ENCODE results near the gene TTC12. TPM values are rescaled to one million over a fixed set of nuclear protein-coding genes. Genes with fewer than 3 reads are reported as not detected.

Gene TTC12
- total and polyA plus RNA-seq, 2 of the 4 experiments (the other 2 are of a cell fraction): 10.0 to 14.7 TPM

DNA sequence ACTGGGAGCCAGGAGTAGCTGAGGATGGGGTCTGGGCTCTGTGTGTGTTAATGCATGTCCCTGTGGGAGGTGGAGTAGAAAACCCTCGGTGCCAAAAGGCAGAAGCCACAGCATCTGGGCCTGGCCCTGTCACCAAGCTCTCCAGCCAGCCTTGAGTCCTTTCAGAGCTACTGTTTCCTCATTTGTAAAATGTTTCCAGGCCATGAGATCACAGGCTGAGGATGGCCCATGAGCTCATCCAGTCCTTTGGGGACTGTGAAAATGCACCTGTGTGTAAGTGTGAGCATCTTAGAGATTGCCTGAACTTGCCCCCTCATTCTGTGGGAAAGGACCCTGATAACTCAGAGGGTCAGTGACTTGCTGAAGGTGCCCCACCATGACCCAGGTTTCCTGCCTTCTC lies 82.3 kb downstream of the TTC12 start:
- Histone ChIP-seq H2BK120ac (ENCODE audit: low read depth, low read length) (no peak overlapping the region), H3K4me2 (ENCODE audit: low read depth, low read length) (no peak overlapping the region), H3K4me3 (ENCODE audit: insufficient read depth, low read depth, low read length) (no peak overlapping the region), H3K36me3 (ENCODE audit: control insufficient read depth, insufficient read depth, low read length) (no peaks in the 10 kb centered on the region), H3K27ac (ENCODE audit: insufficient read depth, low read length) (no peak overlapping the region), H3K4me1 (ENCODE audit: control insufficient read depth, insufficient read depth, low read length) (no peaks in the 10 kb centered on the region), H3K27me3 (ENCODE audit: control insufficient read depth, insufficient read depth, low read length) (peaks cover 13% of the 10 kb centered on the region), H2BK15ac (ENCODE audit: low read depth, low read length) (no peak overlapping the region), H4K5ac (ENCODE audit: low read depth, low read length) (no peak overlapping the region), H3K4ac (ENCODE audit: low read depth, low read length) (no peak overlapping the region), H2AK5ac (ENCODE audit: low read depth, low read length) (no peak overlapping the region), H4K20me1 (ENCODE audit: insufficient read depth, low read length) (no peaks in the 10 kb centered on the region), H3K56ac (ENCODE audit: extremely low read depth, insufficient read depth, low read length) (no peak overlapping the region), H3K79me1 (ENCODE audit: low read depth in 1 of 2, low read length in 2 of 2) (no peaks in the 10 kb centered on the region), H3K18ac (ENCODE audit: low read depth, low read length) (no peak overlapping the region), H2AK9ac (replicated peaks; ENCODE audit: low read depth, low read length, poor library complexity) (no peak overlapping the region), H3K9me1 (ENCODE audit: insufficient read depth, low read length) (no peaks in the 10 kb centered on the region), H3K9me3 (ENCODE audit: control insufficient read depth, insufficient read depth, low read length) (no peaks in the 10 kb centered on the region), H2BK20ac (ENCODE audit: low read depth, low read length) (no peak overlapping the region), H2BK5ac (ENCODE audit: low read depth, low read length, poor library complexity, severe bottlenecking) (no peak overlapping the region), H3K9ac (ENCODE audit: low read depth, low read length) (no peak overlapping the region), H4K8ac (ENCODE audit: low read depth in 2 of 2, low read length in 2 of 2) (no peak overlapping the region), H2AFZ (replicated peaks; ENCODE audit: low read length, poor library complexity) (no peak overlapping the region), H3K23ac (ENCODE audit: low read depth, low read length) (no peak overlapping the region), H4K91ac (ENCODE audit: insufficient read depth, low read depth, low read length) (no peak overlapping the region), H3K14ac (replicated peaks; ENCODE audit: low read depth, low read length) (no peak overlapping the region)
- ChIA-PET CTCF (no interaction called here), POLR2A (ENCODE audit: unreplicated experiment) (no interaction called here)
- no TSS peak for BruUV-seq (replicated peaks)
- intact Hi-C loops (cut with micrococcal nuclease) (no loop called here), dilution Hi-C loops (cut with HindIII; ENCODE audit: low sequenced_read_pairs, unreplicated experiment) (no loop called here), in situ Hi-C loops (cut with MboI; ENCODE audit: low sequenced_read_pairs) (no loop called here)
- TF ChIP-seq, protein P1, sequence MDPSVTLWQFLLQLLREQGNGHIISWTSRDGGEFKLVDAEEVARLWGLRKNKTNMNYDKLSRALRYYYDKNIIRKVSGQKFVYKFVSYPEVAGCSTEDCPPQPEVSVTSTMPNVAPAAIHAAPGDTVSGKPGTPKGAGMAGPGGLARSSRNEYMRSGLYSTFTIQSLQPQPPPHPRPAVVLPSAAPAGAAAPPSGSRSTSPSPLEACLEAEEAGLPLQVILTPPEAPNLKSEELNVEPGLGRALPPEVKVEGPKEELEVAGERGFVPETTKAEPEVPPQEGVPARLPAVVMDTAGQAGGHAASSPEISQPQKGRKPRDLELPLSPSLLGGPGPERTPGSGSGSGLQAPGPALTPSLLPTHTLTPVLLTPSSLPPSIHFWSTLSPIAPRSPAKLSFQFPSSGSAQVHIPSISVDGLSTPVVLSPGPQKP (IDR thresholded peaks at IDR 0.05; ENCODE audit: borderline replicate concordance, low read depth, low read length): no peak
- TF ChIP-seq RFX5 (IDR thresholded peaks at IDR 0.05; ENCODE audit: low read depth, low read length) (no peak), RCOR1 (IDR thresholded peaks at IDR 0.05; ENCODE audit: insufficient replicate concordance, low read length) (no peak), MAFK (IDR thresholded peaks at IDR 0.05; ENCODE audit: low read depth, low read length) (no peak), CEBPB (IDR thresholded peaks at IDR 0.05; ENCODE audit: low read depth, low read length) (no peak), POLR2A (IDR thresholded peaks at IDR 0.05; ENCODE audit: low read depth, low read length) (no peak), FOS (IDR thresholded peaks at IDR 0.05; ENCODE audit: low read depth, low read length) (no peak), NFE2L2 (IDR thresholded peaks at IDR 0.05; ENCODE audit: low read depth, low read length) (no peak)
- TF ChIP-seq, protein P2, sequence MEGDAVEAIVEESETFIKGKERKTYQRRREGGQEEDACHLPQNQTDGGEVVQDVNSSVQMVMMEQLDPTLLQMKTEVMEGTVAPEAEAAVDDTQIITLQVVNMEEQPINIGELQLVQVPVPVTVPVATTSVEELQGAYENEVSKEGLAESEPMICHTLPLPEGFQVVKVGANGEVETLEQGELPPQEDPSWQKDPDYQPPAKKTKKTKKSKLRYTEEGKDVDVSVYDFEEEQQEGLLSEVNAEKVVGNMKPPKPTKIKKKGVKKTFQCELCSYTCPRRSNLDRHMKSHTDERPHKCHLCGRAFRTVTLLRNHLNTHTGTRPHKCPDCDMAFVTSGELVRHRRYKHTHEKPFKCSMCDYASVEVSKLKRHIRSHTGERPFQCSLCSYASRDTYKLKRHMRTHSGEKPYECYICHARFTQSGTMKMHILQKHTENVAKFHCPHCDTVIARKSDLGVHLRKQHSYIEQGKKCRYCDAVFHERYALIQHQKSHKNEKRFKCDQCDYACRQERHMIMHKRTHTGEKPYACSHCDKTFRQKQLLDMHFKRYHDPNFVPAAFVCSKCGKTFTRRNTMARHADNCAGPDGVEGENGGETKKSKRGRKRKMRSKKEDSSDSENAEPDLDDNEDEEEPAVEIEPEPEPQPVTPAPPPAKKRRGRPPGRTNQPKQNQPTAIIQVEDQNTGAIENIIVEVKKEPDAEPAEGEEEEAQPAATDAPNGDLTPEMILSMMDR (conservative IDR thresholded peaks at IDR 0.05; ENCODE audit: low read depth, low read length): no peak
- ATAC-seq (ENCODE audit: low read depth): no peak
- no CpG with 5 or more reads among the region's 1 CpG for WGBS, 2 experiments (ENCODE audit: extremely low coverage in 2 of 2, insufficient read length in 1 of 2)
- DNase-seq: no peak

Measured in IMR-90 (cell line).